Fibroblast of upper back skin (primary cell): ENCODE data around the gene MAGI3.
A peak's percentile ranks its signal among the peaks of the same experiment; 100 is the strongest.
"Not testable (repeated sequence)": the region's sequence is repeated elsewhere in the genome, so short reads cannot be mapped to it uniquely, and the experiment has no call there.

ENCODE experiments used
- DNase-seq: peaks from one replicate; pipeline ENCODE4 v3.0.0-alpha.2; 2013

Gene MAGI3

GRCh38 chr1:113451710-113452109, 61.4 kb downstream of the MAGI3 start:
- DNase-seq = no peak

GRCh38 chr1:113452921-113453770, 62.8 kb downstream of the MAGI3 start:
- peak; percentile 55 for DNase-seq

- no peak for DNase-seq
Measured at GRCh38 chr1:113453771-113454083, 63.4 kb downstream of the MAGI3 start.

- DNase-seq = no peak
Measured at GRCh38 chr1:113455374-113455773, 65.1 kb downstream of the MAGI3 start.

GRCh38 chr1:113456967-113457366, 66.7 kb downstream of the MAGI3 start:
- DNase-seq = peak; percentile 97

- no peak for DNase-seq
Measured at GRCh38 chr1:113459279-113459678, 69.0 kb downstream of the MAGI3 start.

- no peak for DNase-seq
Measured at GRCh38 chr1:113467991-113468390, 77.7 kb downstream of the MAGI3 start.

GRCh38 chr1:113478427-113479195, 88.3 kb downstream of the MAGI3 start:
- not testable (repeated sequence) for DNase-seq

- no peak for DNase-seq
Measured at GRCh38 chr1:113479713-113480676, 89.7 kb downstream of the MAGI3 start.

- DNase-seq = peak; percentile 38
Measured at GRCh38 chr1:113485131-113485530, 94.8 kb downstream of the MAGI3 start.

GRCh38 chr1:113488576-113489177, 98.4 kb downstream of the MAGI3 start:
- no peak for DNase-seq

- no peak for DNase-seq
Measured at GRCh38 chr1:113490384-113490783, 100.1 kb downstream of the MAGI3 start.

- no peak for DNase-seq
Measured at GRCh38 chr1:113493533-113493932, 103.2 kb downstream of the MAGI3 start.

GRCh38 chr1:113505357-113505756, 115.0 kb downstream of the MAGI3 start:
- no peak for DNase-seq

- no peak for DNase-seq
Measured at GRCh38 chr1:113507552-113508214, 117.4 kb downstream of the MAGI3 start.

- DNase-seq = no peak
Measured at GRCh38 chr1:113508364-113509164, 118.2 kb downstream of the MAGI3 start.

GRCh38 chr1:113509766-113510165, 119.5 kb downstream of the MAGI3 start:
- not testable (repeated sequence) for DNase-seq

- DNase-seq = no peak
Measured at GRCh38 chr1:113511269-113511668, 121.0 kb downstream of the MAGI3 start.

- peak; percentile 3 for DNase-seq
Measured at GRCh38 chr1:113515498-113515897, 125.2 kb downstream of the MAGI3 start.

GRCh38 chr1:113517346-113517745, 127.0 kb downstream of the MAGI3 start:
- DNase-seq = no peak

GRCh38 chr1:113517983-113518382, 127.7 kb downstream of the MAGI3 start:
- DNase-seq = no peak
